Ovary (tissue), 9 donors: ENCODE measurements around the gene TREML4. TPM values are rescaled to one million over a fixed set of nuclear protein-coding genes. Genes with fewer than 3 reads are reported as not detected.

Experiments used
- DNase-seq, 5 donors: peaks; one replicate each; pipeline ENCODE4 v3.0.0-alpha.2; 2019 to 2020
- H3K27ac ChIP-seq, 2 donors: fragments of 200-600 bp; one replicate each; pipeline versions ENCODE4 v1.5.1 to v1.8.0; 2019 to 2022
- H3K27me3 ChIP-seq: fragments of 200-600 bp; one replicate; pipeline ENCODE4 v1.8.0; 2022
- H3K36me3 ChIP-seq: fragments of 200-600 bp; sonication (generic); one replicate; pipeline ENCODE4 v1.5.1; 2019
- H3K4me1 ChIP-seq: one replicate; pipeline ENCODE4 v1.8.1; 2013; ENCODE audit warnings: mild to moderate bottlenecking, moderate library complexity; ENCODE audit not compliant: insufficient read depth
- H3K4me3 ChIP-seq: fragments of 200-600 bp; sonication (generic); one replicate; pipeline ENCODE4 v1.5.1; 2017
- H3K9me3 ChIP-seq, 2 donors: fragments of 200-600 bp in 1 of 2; sonication (generic) in 1 of 2; one replicate each; pipeline versions ENCODE4 v1.5.1 to v1.8.1; 2013 to 2019; ENCODE audit warnings: mild to moderate bottlenecking in 1 of 2, moderate library complexity in 1 of 2
- CTCF ChIP-seq, 3 donors: fragments of 450-650 bp in 2 of 3; fragments of 200-600 bp in 1 of 3; IDR thresholded peaks; one replicate each; pipeline versions ENCODE4 v1.5.1 to v1.8.0; 2016 to 2022; ENCODE audit warnings: antibody characterized with exemption in 3 of 3, mild to moderate bottlenecking in 1 of 3
- EP300 ChIP-seq: sonication (generic); formaldehyde crosslinking; IDR thresholded peaks from one replicate; pipeline ENCODE4 v1.6.1; 2017; ENCODE audit warnings: antibody characterized with exemption
- POLR2A ChIP-seq: fragments of 450-650 bp; IDR thresholded peaks from one replicate; pipeline ENCODE4 v1.6.1; 2017; ENCODE audit warnings: antibody characterized with exemption, mild to moderate bottlenecking, moderate library complexity
- WGBS, 3 donors: extraction: QIAGEN DNeasy Blood & Tissue Kit in 1 of 3; methylation state at CpG; one replicate each; pipeline versions ENCODE4 v1.1.5 to v1.1.7; 2013 to 2017; 5-methylcytosine and 5-hydroxymethylcytosine counted together
- intact Hi-C, 4 donors: fragments of 100-400 bp; cut with DNase I; formaldehyde crosslinking; loops; one replicate each; pipeline versions ENCODE4 v1.11.0 to v1.15.1; 2022 to 2023
- polyA plus RNA-seq, 2 donors: library from polyadenylated mRNA; stranded (reverse); fragments of 200-250 nt in 1 of 2; fragments of 350-450 nt in 1 of 2; fragmentation: Illumina TruSeq in 1 of 2; extraction: RNeasy Lipid Tissue Mini Kit (QIAGEN cat#74804) in 1 of 2; gene quantifications; one replicate each; pipeline ENCODE4 v1.2.3, GENCODE V29; 2013 to 2014
- total RNA-seq, 7 donors: library from RNA; depleted of rRNA in 2 of 7; stranded (reverse); fragments of >200 nt in 2 of 7; fragmentation: NEBNext Ultra II Directional in 3 of 7; extraction: Animal tissue kit (Norgen Biotek cat#: 25700) in 3 of 7; gene quantifications; one replicate each; pipeline versions ENCODE4 v1.1.0 to v1.2.4, GENCODE V29; 2016 to 2023
- donor health status: DM: no; HTN: no; CAD: no; lungs with moderate emphysema.
- donor health status: DM: no; HTN: no; CAD: no.
- donor health status: Bipolar disorder and iron deficiency.
- donor health status: DM: yes; HTN: yes; CAD: no.
- donor health status: DM: no; HTN: no; CAD: no.
- donor health status: DM: yes; HTN: yes; CAD: no.

Gene TREML4
- total and polyA plus RNA-seq, 9 donors, result not detected

GRCh38 chr6:41190791-41191190, 37.4 kb upstream of the TREML4 start:
- intact Hi-C loops, result no loop called here
- H3K27me3 ChIP-seq, result no peaks in the 10 kb centered on the region
- TF ChIP-seq CTCF (IDR thresholded peaks at IDR 0.05) (no peak), POLR2A (no peak), EP300 (no peak)
- no peaks in the 10 kb centered on the region for H3K36me3 ChIP-seq
- 80 to 87% (median 83%) methylated on average over 3 of the region's 3 CpGs for WGBS, 3 donors
- H3K9me3 ChIP-seq, result no peaks in the 10 kb centered on the region
- no peak overlapping the region for H3K4me3 ChIP-seq
- no peak overlapping the region for H3K27ac ChIP-seq
- DNase-seq, result no peak
- no peaks in the 10 kb centered on the region for H3K4me1 ChIP-seq

DNA sequence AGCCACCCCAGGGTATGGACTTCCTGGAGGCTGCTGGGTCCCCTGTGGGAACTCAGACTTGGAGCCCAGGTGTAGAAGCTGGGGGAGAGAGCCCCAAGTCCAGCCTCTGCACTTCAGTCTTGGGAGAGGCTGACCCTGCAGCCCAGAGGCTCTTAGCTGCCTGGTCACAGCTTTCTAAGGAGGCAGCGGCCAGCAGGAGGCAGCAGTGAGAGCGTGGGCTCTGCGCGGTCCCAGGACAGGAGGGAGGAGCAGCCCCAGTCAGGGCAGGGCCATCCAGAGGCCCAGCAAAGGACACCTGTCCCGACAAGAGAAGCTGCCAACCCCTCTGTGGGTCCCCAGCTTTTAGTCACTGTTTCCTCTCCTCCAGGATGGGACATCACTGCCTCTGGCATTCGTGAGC, 36.6 kb upstream of the TREML4 start:
- 13 to 24% (median 19%) methylated on average over 6 of the region's 6 CpGs for WGBS, 3 donors
- no peak overlapping the region for H3K27ac ChIP-seq

GRCh38 chr6:41193171-41193734, 34.9 kb upstream of the TREML4 start:
- Histone ChIP-seq H3K36me3 (no peaks in the 10 kb centered on the region), H3K4me1 (no peaks in the 10 kb centered on the region), H3K27me3 (no peaks in the 10 kb centered on the region), H3K27ac (no peak overlapping the region), H3K4me3 (no peak overlapping the region), H3K9me3 (no peaks in the 10 kb centered on the region)
- WGBS, 3 donors, result 54 to 62% (median 58%) methylated on average over 5 of the region's 5 CpGs
- TF ChIP-seq CTCF (IDR thresholded peaks at IDR 0.05) (no peak), POLR2A (no peak), EP300 (no peak)
- intact Hi-C loops, result no loop called here
- no peak for DNase-seq

More for the DNA sequence above, 36.6 kb upstream of the TREML4 start:
- DNase-seq, result no peak
- H3K4me3 ChIP-seq, result no peak overlapping the region
- no peaks in the 10 kb centered on the region for H3K36me3 ChIP-seq
- TF ChIP-seq POLR2A (no peak), CTCF (IDR thresholded peaks at IDR 0.05) (no peak), EP300 (no peak)
- H3K4me1 ChIP-seq, result no peaks in the 10 kb centered on the region
- no peaks in the 10 kb centered on the region for H3K9me3 ChIP-seq
- intact Hi-C loops, result no loop called here
- H3K27me3 ChIP-seq, result no peaks in the 10 kb centered on the region

GRCh38 chr6:41193884-41194283, 34.3 kb upstream of the TREML4 start:
- H3K4me1 ChIP-seq, result no peaks in the 10 kb centered on the region
- TF ChIP-seq POLR2A, result no peak
- no peak for DNase-seq
- no peaks in the 10 kb centered on the region for H3K36me3 ChIP-seq
- no peaks in the 10 kb centered on the region for H3K9me3 ChIP-seq
- intact Hi-C loops, result no loop called here
- H3K27ac ChIP-seq, result no peak overlapping the region
- H3K27me3 ChIP-seq, result no peaks in the 10 kb centered on the region
- no peak overlapping the region for H3K4me3 ChIP-seq
- 50 to 65% (median 53%) methylated on average over 5 of the region's 5 CpGs for WGBS, 3 donors

- Histone ChIP-seq H3K27me3 (no peaks in the 10 kb centered on the region), H3K4me1 (no peaks in the 10 kb centered on the region), H3K36me3 (no peaks in the 10 kb centered on the region), H3K9me3 (no peaks in the 10 kb centered on the region), H3K27ac (no peak overlapping the region), H3K4me3 (no peak overlapping the region)
- WGBS, 3 donors, result 93 to 100% (median 96%) methylated on average over 3 of the region's 3 CpGs
- no peak for DNase-seq
- intact Hi-C loops, result no loop called here
- no peak for TF ChIP-seq CTCF (IDR thresholded peaks at IDR 0.05)
- no peak for TF ChIP-seq POLR2A
- TF ChIP-seq EP300, result no peak
Measured at GRCh38 chr6:41194386-41194785, 33.8 kb upstream of the TREML4 start.
